Measurements from ENCODE around the gene STX1B.
"Not testable (repeated sequence)": the region's sequence is repeated elsewhere in the genome, so short reads cannot be mapped to it uniquely, and the experiment has no call there.

The STX1B gene

GRCh38 chr16:31011815-31012214 is 1.4 kb upstream of the STX1B start:
- not testable (repeated sequence) for DNase-seq

GRCh38 chr16:31009894-31010584 is 399 bp downstream of the STX1B start:
- no peak for DNase-seq

- DNase-seq: no peak
These were observed 1.3 kb downstream of the STX1B start for GRCh38 chr16:31009120-31009519.

GRCh38 chr16:31008551-31008950 is 1.9 kb downstream of the STX1B start:
- DNase-seq: no peak

- no peak for DNase-seq
These were observed 2.3 kb downstream of the STX1B start for GRCh38 chr16:31008149-31008548.

GRCh38 chr16:31007684-31008083 is 2.8 kb downstream of the STX1B start:
- no peak for DNase-seq

GRCh38 chr16:31006589-31006988 is 3.8 kb downstream of the STX1B start:
- no peak for DNase-seq

- DNase-seq: no peak
These were observed 4.4 kb downstream of the STX1B start for GRCh38 chr16:31006086-31006385.

- no peak for DNase-seq
These were observed 4.9 kb downstream of the STX1B start for GRCh38 chr16:31005350-31006085.

GRCh38 chr16:31004658-31005057 is 5.8 kb downstream of the STX1B start:
- DNase-seq: no peak

GRCh38 chr16:31003744-31004143 is 6.7 kb downstream of the STX1B start:
- DNase-seq: no peak

GRCh38 chr16:31002862-31003341 is 7.5 kb downstream of the STX1B start:
- no peak for DNase-seq

- no peak for DNase-seq
These were observed 8.2 kb downstream of the STX1B start for GRCh38 chr16:31002250-31002700.

GRCh38 chr16:31001507-31002249 is 8.8 kb downstream of the STX1B start:
- no peak for DNase-seq

GRCh38 chr16:31000671-31001382 is 9.6 kb downstream of the STX1B start:
- DNase-seq: no peak

GRCh38 chr16:30998852-30999761 is 11.3 kb downstream of the STX1B start:
- no peak for DNase-seq

GRCh38 chr16:30997725-30998711 is 12.4 kb downstream of the STX1B start:
- no peak for DNase-seq

- peak; percentile 84 for DNase-seq
These were observed 13.3 kb downstream of the STX1B start for GRCh38 chr16:30996985-30997724.

GRCh38 chr16:30996324-30996984 is 14.0 kb downstream of the STX1B start:
- peak; percentile 71 for DNase-seq
